Measurements from ENCODE around the gene LPIN1.

The LPIN1 gene

DNA sequence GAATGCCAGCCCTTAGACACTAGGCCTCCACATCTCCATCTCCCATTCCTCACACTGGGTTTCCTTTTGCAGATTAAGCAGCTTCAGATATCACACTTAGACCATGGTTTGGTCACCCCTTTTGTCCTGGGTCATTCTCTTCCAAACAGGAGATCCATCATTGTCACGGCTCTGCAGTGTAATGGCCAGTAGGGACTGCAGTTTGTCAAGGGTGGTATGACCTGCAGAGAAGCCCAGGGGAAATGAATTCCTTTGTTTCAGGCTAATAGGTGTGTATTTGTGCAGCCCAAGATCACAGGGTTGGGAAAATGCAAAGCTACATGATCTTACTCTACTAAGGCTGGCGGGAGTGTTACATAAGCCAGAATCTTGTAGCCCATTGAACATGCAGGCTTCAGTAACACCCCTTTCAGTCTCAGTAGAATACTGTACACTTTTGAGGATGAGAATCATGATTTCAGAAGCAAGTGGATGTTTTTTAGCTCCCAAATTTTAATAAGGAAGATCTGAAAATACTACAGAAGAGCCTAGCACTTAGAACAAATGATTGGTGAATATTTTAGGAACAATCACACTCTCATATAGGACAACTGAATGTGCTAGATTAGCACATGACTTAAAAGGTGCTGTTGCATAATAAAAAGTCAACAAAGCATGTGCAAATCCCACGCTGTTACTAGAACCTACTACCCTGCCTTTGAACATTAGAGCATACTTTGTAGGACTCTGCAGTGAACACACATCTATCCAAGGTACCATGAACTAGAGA, 24.0 kb upstream of the LPIN1 start:
- no peaks in the 10 kb centered on the region for H3K36me3 ChIP-seq (ENCODE audit: insufficient read depth)
- no peak overlapping the region for H3K4me2 ChIP-seq
- no peak overlapping the region for H3K9ac ChIP-seq
- no peaks in the 10 kb centered on the region for H4K20me1 ChIP-seq (ENCODE audit: insufficient read depth)
- no peak overlapping the region for H3K4me3 ChIP-seq (IDR thresholded peaks at IDR 0.05; ENCODE audit: insufficient read depth, low read depth, low read length)
- H3K27ac ChIP-seq = no peak overlapping the region
- H3K27me3 ChIP-seq (ENCODE audit: insufficient read depth, low read depth) = no peaks in the 10 kb centered on the region
- H3K4me1 ChIP-seq (ENCODE audit: low read depth, poor library complexity, severe bottlenecking) = no peaks in the 10 kb centered on the region
- TF ChIP-seq CTCF (conservative IDR thresholded peaks at IDR 0.05; ENCODE audit: low read depth, low read length) = no peak
- no peaks in the 10 kb centered on the region for H3K79me2 ChIP-seq (ENCODE audit: insufficient read depth, low read depth)
- no peak overlapping the region for H2AFZ ChIP-seq (ENCODE audit: low read depth)

DNA sequence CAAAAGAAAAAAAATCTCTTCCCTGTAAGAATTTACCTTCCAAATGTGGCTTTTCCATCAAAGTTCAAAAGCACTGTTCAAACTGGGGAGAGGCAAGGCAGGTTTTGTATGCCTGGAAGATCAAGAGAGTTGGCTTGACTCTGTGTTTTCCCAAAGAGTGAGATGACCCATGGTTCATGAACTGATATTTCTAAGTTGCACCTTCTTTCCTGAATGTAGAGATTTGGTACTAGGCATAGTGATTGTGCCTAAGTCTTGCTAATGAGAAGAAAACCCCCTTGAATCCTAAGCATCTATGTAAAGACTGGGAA, 23.4 kb upstream of the LPIN1 start:
- Histone ChIP-seq H3K9ac (no peak overlapping the region), H3K27me3 (ENCODE audit: insufficient read depth, low read depth) (no peaks in the 10 kb centered on the region)

GRCh38 chr2:11724151-11724550, 22.3 kb upstream of the LPIN1 start:
- Histone ChIP-seq H4K20me1 (ENCODE audit: insufficient read depth) (no peaks in the 10 kb centered on the region), H3K79me2 (ENCODE audit: insufficient read depth, low read depth) (no peaks in the 10 kb centered on the region), H3K27me3 (ENCODE audit: insufficient read depth, low read depth) (no peaks in the 10 kb centered on the region), H3K36me3 (ENCODE audit: insufficient read depth) (no peaks in the 10 kb centered on the region), H3K4me2 (no peak overlapping the region), H3K9ac (no peak overlapping the region), H3K4me1 (ENCODE audit: low read depth, poor library complexity, severe bottlenecking) (no peaks in the 10 kb centered on the region), H3K27ac (no peak overlapping the region), H2AFZ (ENCODE audit: low read depth) (no peak overlapping the region), H3K4me3 (IDR thresholded peaks at IDR 0.05; ENCODE audit: insufficient read depth, low read depth, low read length) (no peak overlapping the region)
- no peak for TF ChIP-seq CTCF (conservative IDR thresholded peaks at IDR 0.05; ENCODE audit: low read depth, low read length)

More for the DNA sequence above, 23.4 kb upstream of the LPIN1 start:
- H3K27ac ChIP-seq = no peak overlapping the region
- H3K4me3 ChIP-seq (IDR thresholded peaks at IDR 0.05; ENCODE audit: insufficient read depth, low read depth, low read length) = no peak overlapping the region
- H3K4me1 ChIP-seq (ENCODE audit: low read depth, poor library complexity, severe bottlenecking) = no peaks in the 10 kb centered on the region
- H3K36me3 ChIP-seq (ENCODE audit: insufficient read depth) = no peaks in the 10 kb centered on the region
- no peak for TF ChIP-seq CTCF (conservative IDR thresholded peaks at IDR 0.05; ENCODE audit: low read depth, low read length)
- no peaks in the 10 kb centered on the region for H3K79me2 ChIP-seq (ENCODE audit: insufficient read depth, low read depth)
- H2AFZ ChIP-seq (ENCODE audit: low read depth) = no peak overlapping the region
- no peak overlapping the region for H3K4me2 ChIP-seq
- no peaks in the 10 kb centered on the region for H4K20me1 ChIP-seq (ENCODE audit: insufficient read depth)

DNA sequence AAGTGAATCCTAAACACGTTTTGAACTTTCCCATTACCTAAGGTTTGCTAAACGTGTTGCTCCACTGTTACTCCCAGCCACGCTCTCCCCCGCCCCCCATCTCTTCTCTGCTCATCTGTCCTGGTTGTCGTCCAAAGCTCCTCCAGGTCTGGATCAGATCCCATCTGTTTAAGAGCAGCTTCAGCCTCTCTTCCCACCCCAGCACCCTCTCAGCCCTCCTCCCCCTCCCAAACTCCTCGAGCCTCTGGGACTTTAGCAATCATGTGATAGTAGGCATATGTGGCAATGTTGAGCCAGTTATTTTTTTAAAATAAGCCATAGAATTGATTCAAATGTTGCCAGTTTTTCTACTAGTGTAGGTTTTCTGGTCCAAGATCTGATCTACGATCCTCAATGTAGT, 20.0 kb upstream of the LPIN1 start:
- no peak overlapping the region for H2AFZ ChIP-seq (ENCODE audit: low read depth)
- no peaks in the 10 kb centered on the region for H3K27me3 ChIP-seq (ENCODE audit: insufficient read depth, low read depth)
- H3K4me1 ChIP-seq (ENCODE audit: low read depth, poor library complexity, severe bottlenecking) = no peaks in the 10 kb centered on the region
- no peak overlapping the region for H3K4me3 ChIP-seq (IDR thresholded peaks at IDR 0.05; ENCODE audit: insufficient read depth, low read depth, low read length)
- no peaks in the 10 kb centered on the region for H3K79me2 ChIP-seq (ENCODE audit: insufficient read depth, low read depth)
- H3K27ac ChIP-seq = no peak overlapping the region
- no peak overlapping the region for H3K4me2 ChIP-seq
- H3K36me3 ChIP-seq (ENCODE audit: insufficient read depth) = no peaks in the 10 kb centered on the region
- no peaks in the 10 kb centered on the region for H4K20me1 ChIP-seq (ENCODE audit: insufficient read depth)
- no peak for TF ChIP-seq CTCF (conservative IDR thresholded peaks at IDR 0.05; ENCODE audit: low read depth, low read length)
- H3K9ac ChIP-seq = no peak overlapping the region
